Muscle layer of colon (tissue), 2 donors: ENCODE measurements around the gene PKP3.
"Not testable (repeated sequence)": the region's sequence is repeated elsewhere in the genome, so short reads cannot be mapped to it uniquely, and the experiment has no call there.

Experiments
- H3K27ac ChIP-seq: one replicate; pipeline ENCODE4 v1.7.0; 2013; ENCODE audit warnings: low read depth, mild to moderate bottlenecking, low read length, moderate library complexity
- H3K27me3 ChIP-seq, 2 donors: one replicate each; pipeline ENCODE4 v1.7.0; 2013; ENCODE audit warnings: low read length in 2 of 2, mild to moderate bottlenecking in 2 of 2; ENCODE audit not compliant: insufficient read depth in 2 of 2, control insufficient read depth in 1 of 2
- H3K36me3 ChIP-seq: one replicate; pipeline ENCODE4 v1.7.0; 2013; ENCODE audit warnings: mild to moderate bottlenecking, low read length; ENCODE audit not compliant: insufficient read depth
- H3K4me1 ChIP-seq: one replicate; pipeline ENCODE4 v1.7.0; 2013; ENCODE audit warnings: mild to moderate bottlenecking, low read length; ENCODE audit not compliant: insufficient read depth
- H3K4me3 ChIP-seq, 2 donors: one replicate each; pipeline ENCODE4 v1.7.0; 2013; ENCODE audit warnings: low read length in 2 of 2, low read depth in 1 of 2, mild to moderate bottlenecking in 1 of 2, moderate library complexity in 1 of 2
- H3K9ac ChIP-seq: one replicate; pipeline ENCODE4 v1.7.0; 2013; ENCODE audit warnings: low read length
- H3K9me3 ChIP-seq: one replicate; pipeline ENCODE4 v1.7.0; 2013; ENCODE audit warnings: mild to moderate bottlenecking, low read length
- donor health status: abdominal sarcoma.
- donor health status: Adenocarcinoma of cecum.

Gene PKP3

GRCh38 chr11:382081-382629 is 11.9 kb upstream of the PKP3 start:
- H3K4me1 ChIP-seq = no peaks in the 10 kb centered on the region
- no peak overlapping the region for H3K9ac ChIP-seq
- no peaks in the 10 kb centered on the region for H3K36me3 ChIP-seq
- no peak overlapping the region for H3K4me3 ChIP-seq
- no peak overlapping the region for H3K27ac ChIP-seq
- H3K27me3 ChIP-seq = no peaks in the 10 kb centered on the region
- no peaks in the 10 kb centered on the region for H3K9me3 ChIP-seq

GRCh38 chr11:383431-383830 is 10.6 kb upstream of the PKP3 start:
- H3K4me3 ChIP-seq = no peak overlapping the region
- no peaks in the 10 kb centered on the region for H3K27me3 ChIP-seq
- no peaks in the 10 kb centered on the region for H3K36me3 ChIP-seq
- H3K9me3 ChIP-seq = no peaks in the 10 kb centered on the region
- H3K27ac ChIP-seq = no peak overlapping the region
- no peaks in the 10 kb centered on the region for H3K4me1 ChIP-seq
- no peak overlapping the region for H3K9ac ChIP-seq

- Histone ChIP-seq H3K36me3 (no peaks in the 10 kb centered on the region), H3K4me3 (no peak overlapping the region), H3K27me3 (no peaks in the 10 kb centered on the region), H3K9ac (no peak overlapping the region), H3K4me1 (no peaks in the 10 kb centered on the region), H3K9me3 (no peaks in the 10 kb centered on the region), H3K27ac (no peak overlapping the region)
These were observed 9.5 kb upstream of the PKP3 start for GRCh38 chr11:384511-384910.

GRCh38 chr11:385594-386351 is 8.2 kb upstream of the PKP3 start:
- Histone ChIP-seq H3K9ac (no peak overlapping the region), H3K9me3 (no peaks in the 10 kb centered on the region), H3K27ac (no peak overlapping the region), H3K36me3 (no peaks in the 10 kb centered on the region), H3K27me3 (no peaks in the 10 kb centered on the region), H3K4me3 (no peak overlapping the region), H3K4me1 (no peaks in the 10 kb centered on the region)

GRCh38 chr11:386483-386882 is 7.5 kb upstream of the PKP3 start:
- Histone ChIP-seq H3K4me3 (no peak overlapping the region), H3K36me3 (no peaks in the 10 kb centered on the region), H3K4me1 (no peaks in the 10 kb centered on the region), H3K9ac (no peak overlapping the region), H3K9me3 (no peaks in the 10 kb centered on the region), H3K27me3 (no peaks in the 10 kb centered on the region), H3K27ac (no peak overlapping the region)

DNA sequence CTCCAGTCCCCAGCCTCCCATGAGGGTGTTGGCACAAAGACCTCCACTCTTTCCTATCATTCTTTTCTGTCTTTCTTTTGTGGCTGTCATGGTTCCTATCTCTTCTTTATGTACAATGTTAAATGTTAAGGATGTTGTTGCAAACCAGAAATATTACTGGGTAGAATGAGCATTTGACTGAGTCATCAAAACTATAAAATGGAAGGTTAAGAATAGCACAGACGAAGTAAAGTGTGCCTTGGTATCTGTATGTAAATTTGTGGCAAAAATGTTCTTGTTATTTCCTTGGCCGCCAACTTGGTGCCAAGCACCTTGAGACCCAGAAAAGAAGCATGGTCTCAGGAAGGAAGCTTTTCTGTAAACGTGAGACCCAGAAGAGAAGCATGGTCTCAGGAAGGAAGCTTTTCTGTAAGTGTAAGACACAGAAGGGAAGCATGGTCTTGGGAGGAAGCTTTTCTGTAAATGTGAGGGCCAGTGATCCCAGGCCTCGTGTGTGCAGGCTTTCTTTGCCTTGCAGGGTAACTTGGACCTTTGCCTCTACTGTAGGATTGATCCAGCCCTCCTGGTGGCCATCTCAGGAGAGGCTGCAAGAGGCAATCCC is 6.7 kb upstream of the PKP3 start:
- no peaks in the 10 kb centered on the region for H3K4me1 ChIP-seq
- H3K36me3 ChIP-seq = no peaks in the 10 kb centered on the region
- H3K27ac ChIP-seq = no peak overlapping the region
- H3K9ac ChIP-seq = no peak overlapping the region
- no peak overlapping the region for H3K4me3 ChIP-seq
- H3K9me3 ChIP-seq = no peaks in the 10 kb centered on the region
- no peaks in the 10 kb centered on the region for H3K27me3 ChIP-seq

DNA sequence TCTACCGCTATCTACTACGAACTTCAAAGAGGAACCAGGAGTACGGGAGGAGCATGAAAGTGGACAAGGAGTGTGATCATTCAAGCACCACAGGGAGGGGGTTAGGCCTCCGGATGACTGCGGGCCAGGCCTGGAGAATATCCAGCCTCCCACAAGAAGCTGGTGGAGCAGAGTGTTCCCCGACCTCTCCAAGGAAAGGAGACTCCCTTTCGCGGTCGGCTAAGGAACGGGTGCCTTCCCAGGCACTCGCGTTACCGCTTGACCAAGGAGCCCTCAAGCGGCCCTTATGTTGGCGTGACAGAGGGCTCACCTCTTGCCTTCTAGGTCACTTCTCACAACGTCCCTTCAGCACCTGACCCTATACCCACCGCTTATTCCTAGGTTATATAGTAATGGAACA is 4.6 kb upstream of the PKP3 start:
- not testable (repeated sequence) for H3K9ac ChIP-seq, H3K4me3 ChIP-seq, H3K27me3 ChIP-seq, H3K4me1 ChIP-seq, H3K9me3 ChIP-seq, H3K27ac ChIP-seq, H3K36me3 ChIP-seq

GRCh38 chr11:390175-390574 is 3.8 kb upstream of the PKP3 start:
- Histone ChIP-seq H3K4me3 (no peak overlapping the region), H3K9me3 (no peaks in the 10 kb centered on the region), H3K36me3 (no peaks in the 10 kb centered on the region), H3K4me1 (no peaks in the 10 kb centered on the region), H3K9ac (no peak overlapping the region), H3K27me3 (no peaks in the 10 kb centered on the region), H3K27ac (no peak overlapping the region)

DNA sequence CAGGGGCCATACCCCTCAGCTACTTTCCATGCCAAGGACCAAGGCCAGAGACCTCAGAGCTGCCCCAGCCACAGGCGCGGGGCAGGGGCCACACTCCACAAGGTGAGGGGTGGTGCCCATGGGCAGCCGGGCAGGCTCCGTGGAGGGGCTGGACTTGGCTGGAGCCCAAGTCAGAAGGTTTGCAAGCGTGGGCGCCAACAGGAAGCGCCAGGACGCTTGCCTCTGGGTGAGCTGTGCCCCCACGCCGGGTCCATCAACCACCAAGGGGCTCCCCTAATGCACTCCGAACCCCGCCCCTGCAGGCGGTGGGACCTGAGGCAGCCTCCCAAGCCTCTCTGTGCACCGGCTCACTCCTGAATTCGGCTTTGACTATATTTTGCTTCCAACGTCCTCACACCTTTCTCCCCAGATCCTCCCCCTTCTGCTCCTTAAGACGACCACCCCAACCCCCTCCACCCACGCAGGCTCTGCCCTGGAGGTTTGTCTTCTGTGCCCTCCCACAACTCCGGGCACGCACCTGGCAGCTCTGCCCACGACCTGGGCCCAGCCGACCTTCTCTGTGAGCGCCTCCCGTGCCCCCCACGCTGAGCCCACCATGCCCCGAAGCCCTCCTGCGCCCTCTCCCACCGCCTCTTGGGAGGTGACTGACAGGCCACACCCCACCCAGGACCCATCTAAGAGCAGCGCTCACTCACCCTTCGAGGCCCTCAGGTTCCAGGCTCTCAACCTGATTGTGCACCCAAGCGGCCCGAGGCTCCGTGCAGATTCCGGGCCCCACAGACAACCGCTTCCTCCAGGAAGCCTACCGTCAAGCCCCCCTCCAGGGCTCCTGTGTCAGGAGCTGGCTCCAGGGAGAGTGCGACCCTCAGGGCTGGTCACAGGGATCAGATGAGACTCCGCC is 2.6 kb upstream of the PKP3 start:
- no peak overlapping the region for H3K27ac ChIP-seq
- H3K9me3 ChIP-seq = no peaks in the 10 kb centered on the region
- H3K36me3 ChIP-seq = no peaks in the 10 kb centered on the region
- H3K4me1 ChIP-seq = no peaks in the 10 kb centered on the region
- no peak overlapping the region for H3K9ac ChIP-seq
- no peak overlapping the region for H3K4me3 ChIP-seq
- no peaks in the 10 kb centered on the region for H3K27me3 ChIP-seq

GRCh38 chr11:392102-392777 is 1.8 kb upstream of the PKP3 start:
- H3K27me3 ChIP-seq = no peaks in the 10 kb centered on the region
- H3K9ac ChIP-seq = no peak overlapping the region
- no peak overlapping the region for H3K4me3 ChIP-seq
- no peaks in the 10 kb centered on the region for H3K9me3 ChIP-seq
- H3K36me3 ChIP-seq = no peaks in the 10 kb centered on the region
- H3K27ac ChIP-seq = no peak overlapping the region
- H3K4me1 ChIP-seq = peaks cover under 1% of the 10 kb centered on the region
